K562 (cell line): ENCODE measurements around the gene CD46. TPM values are rescaled to one million over a fixed set of nuclear protein-coding genes. Genes with fewer than 3 reads are reported as not detected.
A peak's percentile ranks its signal among the peaks of the same experiment; 100 is the strongest.

Experiments
- AFF4 ChIP-seq: sonication (generic); formaldehyde crosslinking; IDR thresholded peaks from 2 replicates; pipeline ENCODE4 v1.8.0; 2023; ENCODE audit warnings: mild to moderate bottlenecking, missing genetic modification reagents
- BDP1 ChIP-seq: IDR thresholded peaks from 3 replicates; pipeline ENCODE4 v1.6.1; 2011; ENCODE audit not compliant: insufficient read length, insufficient read depth
- CHD1 ChIP-seq: fragments of 200-600 bp; sonication (generic); IDR thresholded peaks from one replicate; pipeline ENCODE4 v1.6.1; 2012; ENCODE audit warnings: mild to moderate bottlenecking, moderate library complexity, low read length, inconsistent platforms
- FOXP4 ChIP-seq: sonication (generic); formaldehyde crosslinking; IDR thresholded peaks from 2 replicates; pipeline ENCODE4 v1.8.0; 2022; ENCODE audit warnings: mild to moderate bottlenecking, missing genetic modification reagents, borderline replicate concordance
- HLTF ChIP-seq: fragments of 450-650 bp; IDR thresholded peaks from 2 replicates; pipeline ENCODE4 v1.6.1; 2016
- MIER1 ChIP-seq: fragments of 450-650 bp; IDR thresholded peaks from 2 replicates; pipeline ENCODE4 v1.6.1; 2016; ENCODE audit warnings: antibody characterized with exemption, mild to moderate bottlenecking, low read depth
- NR1H2 ChIP-seq: sonication (generic); formaldehyde crosslinking; IDR thresholded peaks from 2 replicates; pipeline ENCODE4 v1.4.0; 2020; ENCODE audit warnings: mild to moderate bottlenecking, missing genetic modification reagents
- RFX1 ChIP-seq: fragments of 450-650 bp; IDR thresholded peaks from 2 replicates; pipeline ENCODE4 v1.6.1; 2016; ENCODE audit warnings: mild to moderate bottlenecking, moderate library complexity
- SIN3A ChIP-seq, 2 experiments: fragments of 150-350 bp in 1 of 2; IDR thresholded peaks; 2 replicates each; pipeline ENCODE4 v1.6.1; 2011 to 2016; ENCODE audit warnings: borderline replicate concordance in 2 of 2, low read depth in 2 of 2, low read length in 2 of 2, mild to moderate bottlenecking in 2 of 2, moderate library complexity in 2 of 2; ENCODE audit not compliant: control insufficient read depth in 1 of 2
- ZBTB40 ChIP-seq, 2 experiments: fragments of 450-650 bp in 1 of 2; sonication (generic) in 1 of 2; formaldehyde crosslinking in 1 of 2; IDR thresholded peaks; 2 replicates each; pipeline versions ENCODE4 v1.7.1 to v1.9.0; 2016 to 2022; ENCODE audit warnings: inconsistent platforms in 1 of 2, mild to moderate bottlenecking in 1 of 2, missing genetic modification reagents in 1 of 2
- ZBTB7A ChIP-seq: IDR thresholded peaks from 2 replicates; pipeline ENCODE4 v1.6.1; 2011; ENCODE audit warnings: low read depth, mild to moderate bottlenecking, low read length, moderate library complexity, borderline replicate concordance; ENCODE audit not compliant: control insufficient read depth
- polyA plus RNA-seq, 8 experiments: library from polyadenylated mRNA; depleted of rRNA in 4 of 8; stranded (reverse) in 5 of 8; unstranded in 3 of 8; fragments of >200 nt; fragmentation: Nextera tagmentation in 2 of 8; fragmentation: Illumina TruSeq in 1 of 8; extraction: Ambion mirVana in 2 of 8; extraction: Trizol in 1 of 8; gene quantifications; 2 replicates each; pipeline versions ENCODE4 v1.2.1 to v1.2.3, GENCODE V29; 2011 to 2014; ENCODE audit warnings: inconsistent platforms in 1 of 8, missing spikeins in 1 of 8
- total RNA-seq, 7 experiments: library from RNA; depleted of rRNA in 6 of 7; stranded (reverse); fragments of >200 nt in 6 of 7; fragmentation: Illumina TruSeq in 2 of 7; extraction: Trizol in 2 of 7; gene quantifications; 2 replicates each; pipeline versions ENCODE4 v1.2.1 to v1.2.3, GENCODE V29; 2011 to 2021; ENCODE audit warnings: low replicate concordance in 1 of 7

Gene CD46
- total and polyA plus RNA-seq, 9 of the 15 experiments (the other 6 are each of a cell fraction or from before 2014, with no cell fraction given), result 87.9 to 374 (median 156) TPM

GRCh38 chr1:207752456-207752998, 673 bp downstream of the CD46 start (continued):
- peak; percentile 83; the same call in 1 of the 2 replicates for TF ChIP-seq AFF4 (CRISPR knock-in tag)
- no peak for TF ChIP-seq MIER1
- TF ChIP-seq ZBTB7A, result peak; percentile 24; the same call in 1 of the 2 replicates
- no peak for TF ChIP-seq BDP1
- no peak for TF ChIP-seq ZBTB40 (IDR thresholded peaks at IDR 0.05)
- 0 out of 2 replicates have a peak, but pooled peaks have one; percentile 14 for TF ChIP-seq ZBTB40 (CRISPR knock-in tag; IDR thresholded peaks at IDR 0.05)
- TF ChIP-seq SIN3A (IDR thresholded peaks at IDR 0.05; ENCODE audit: borderline replicate concordance in 2 of 2, control insufficient read depth in 1 of 2, low read depth in 2 of 2, low read length in 2 of 2), result peak in 1 of 2 experiments; percentile 79; a peak in 1 of 4 replicates
- TF ChIP-seq RFX1, result peak; percentile 18; the same call in 1 of the 2 replicates
- peak; percentile 84; the same call in 1 of the 2 replicates for TF ChIP-seq FOXP4 (CRISPR knock-in tag)
- TF ChIP-seq CHD1, result peak; percentile 73
- TF ChIP-seq HLTF, result no peak
- TF ChIP-seq NR1H2 (CRISPR knock-in tag), result 0 out of 2 replicates have a peak, but pooled peaks have one; percentile 64
